IPS DF 19.7 (cell line): Measurements from ENCODE around the gene RRAGB.
"Not testable (repeated sequence)": the region's sequence is repeated elsewhere in the genome, so short reads cannot be mapped to it uniquely, and the experiment has no call there.

ENCODE experiments used
- DNase-seq: peaks from one replicate; pipeline ENCODE4 v3.0.0-alpha.2; 2013; ENCODE audit warnings: low read depth, low spot score

The RRAGB gene

GRCh38 chrX:55717521-55718497 is at the start of gene RRAGB:
TSS of gene RRAGB (plus strand) at chrX:55717749. CDS start at chrX:55718328, 579 bp downstream.
- DNase-seq = peak; percentile 84

- DNase-seq = no peak
Observed at GRCh38 chrX:55668084-55668483, 49.5 kb upstream of the RRAGB start.

GRCh38 chrX:55688579-55688978 is 29.0 kb upstream of the RRAGB start:
- DNase-seq = not testable (repeated sequence)

GRCh38 chrX:55695227-55696018 is 22.1 kb upstream of the RRAGB start:
- DNase-seq = no peak

- no peak for DNase-seq
Observed at GRCh38 chrX:55697381-55697780, 20.2 kb upstream of the RRAGB start.

- DNase-seq = no peak
Observed at GRCh38 chrX:55702671-55703070, 14.9 kb upstream of the RRAGB start.

GRCh38 chrX:55703436-55703835 is 14.1 kb upstream of the RRAGB start:
- not testable (repeated sequence) for DNase-seq

- not testable (repeated sequence) for DNase-seq
Observed at GRCh38 chrX:55705066-55705465, 12.5 kb upstream of the RRAGB start.

- DNase-seq = no peak
Observed at GRCh38 chrX:55709735-55710134, 7.8 kb upstream of the RRAGB start.

GRCh38 chrX:55710701-55711100 is 6.8 kb upstream of the RRAGB start:
- DNase-seq = no peak

- no peak for DNase-seq
Observed at GRCh38 chrX:55713631-55714030, 3.9 kb upstream of the RRAGB start.

GRCh38 chrX:55714161-55714560 is 3.4 kb upstream of the RRAGB start:
- DNase-seq = no peak

GRCh38 chrX:55715847-55716246 is 1.7 kb upstream of the RRAGB start:
- DNase-seq = no peak

GRCh38 chrX:55716937-55717336 is 612 bp upstream of the RRAGB start:
- no peak for DNase-seq

GRCh38 chrX:55731826-55732225 is 14.3 kb downstream of the RRAGB start:
- no peak for DNase-seq

GRCh38 chrX:55738969-55739368 is 21.4 kb downstream of the RRAGB start:
- no peak for DNase-seq

- no peak for DNase-seq
Observed at GRCh38 chrX:55742649-55743048, 25.1 kb downstream of the RRAGB start.

GRCh38 chrX:55748463-55748862 is 30.9 kb downstream of the RRAGB start:
- not testable (repeated sequence) for DNase-seq

- no peak for DNase-seq
Observed at GRCh38 chrX:55750256-55750655, 32.7 kb downstream of the RRAGB start.

GRCh38 chrX:55754861-55755294 is 37.3 kb downstream of the RRAGB start:
- no peak for DNase-seq

GRCh38 chrX:55758033-55758432 is 40.5 kb downstream of the RRAGB start:
- no peak for DNase-seq

GRCh38 chrX:55759478-55759877 is 41.9 kb downstream of the RRAGB start:
- DNase-seq = no peak
